Tibial nerve (tissue), 3 donors: Measurements from ENCODE around the gene SCUBE2.

Experiments
- CTCF ChIP-seq, 5 experiments: fragments of 200-600 bp in 3 of 5; fragments of 450-650 bp in 2 of 5; sonication (generic) in 3 of 5; IDR thresholded peaks; one replicate each; pipeline ENCODE4 v1.5.1; 2016 to 2019; ENCODE audit warnings: antibody characterized with exemption in 5 of 5, mild to moderate bottlenecking in 3 of 5, moderate library complexity in 2 of 5
- POLR2A ChIP-seq, 2 donors: fragments of 450-650 bp; IDR thresholded peaks; one replicate each; pipeline ENCODE4 v1.6.1; 2017; ENCODE audit warnings: antibody characterized with exemption in 2 of 2, mild to moderate bottlenecking in 2 of 2, moderate library complexity in 2 of 2

- no peak for TF ChIP-seq POLR2A (IDR thresholded peaks at IDR 0.05)
- TF ChIP-seq CTCF (IDR thresholded peaks at IDR 0.05): no peak
These were observed 52.2 kb downstream of the SCUBE2 start for GRCh38 chr11:9039198-9039597.
